Measurements from ENCODE around the gene ASMT.

- TF ChIP-seq POLR2A (IDR thresholded peaks at IDR 0.05): no peak
- no peak for TF ChIP-seq CTCF (IDR thresholded peaks at IDR 0.05)
These were observed 27.7 kb upstream of the ASMT start for GRCh38 chrX:1587161-1587560.

All from testis (tissue), 2 donors.